ENCODE measurements around the gene DUSP18.

DNA sequence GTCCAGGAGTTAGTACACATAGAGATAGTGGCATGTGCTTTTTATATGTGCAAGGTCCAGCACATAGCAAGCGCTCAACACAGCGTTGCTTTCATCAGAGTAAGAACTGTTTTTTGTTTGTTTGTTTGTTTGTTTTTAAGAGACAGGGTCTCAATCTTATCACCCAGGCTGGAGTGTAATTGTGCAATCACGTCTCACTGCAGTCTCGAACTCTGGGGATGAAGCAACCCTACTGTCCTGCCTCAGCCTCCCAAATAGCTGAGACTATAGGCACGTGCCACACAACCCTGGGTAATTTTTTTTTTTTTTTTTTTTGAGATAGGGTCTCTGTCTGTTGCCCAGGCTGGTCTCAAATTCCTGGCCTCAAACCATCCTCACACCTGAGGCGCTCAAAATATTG is 49.9 kb downstream of the DUSP18 start:
- TF ChIP-seq POLR2AphosphoS5 (IDR thresholded peaks at IDR 0.05; ENCODE audit: borderline replicate concordance, low read depth, low read length) (no peak), EZH2 (IDR thresholded peaks at IDR 0.05) (no peak)
